NB4 (cell line): ENCODE measurements around the gene STYK1.

Source experiments
- CTCF ChIP-seq: IDR thresholded peaks from one replicate; pipeline ENCODE4 v1.5.1; 2012; ENCODE audit warnings: low read depth, low read length
- POLR2A ChIP-seq: IDR thresholded peaks from 2 replicates; pipeline ENCODE4 v1.6.1; 2011; ENCODE audit warnings: mild to moderate bottlenecking; ENCODE audit not compliant: insufficient read length; ENCODE audit errors: extremely low read depth

DNA sequence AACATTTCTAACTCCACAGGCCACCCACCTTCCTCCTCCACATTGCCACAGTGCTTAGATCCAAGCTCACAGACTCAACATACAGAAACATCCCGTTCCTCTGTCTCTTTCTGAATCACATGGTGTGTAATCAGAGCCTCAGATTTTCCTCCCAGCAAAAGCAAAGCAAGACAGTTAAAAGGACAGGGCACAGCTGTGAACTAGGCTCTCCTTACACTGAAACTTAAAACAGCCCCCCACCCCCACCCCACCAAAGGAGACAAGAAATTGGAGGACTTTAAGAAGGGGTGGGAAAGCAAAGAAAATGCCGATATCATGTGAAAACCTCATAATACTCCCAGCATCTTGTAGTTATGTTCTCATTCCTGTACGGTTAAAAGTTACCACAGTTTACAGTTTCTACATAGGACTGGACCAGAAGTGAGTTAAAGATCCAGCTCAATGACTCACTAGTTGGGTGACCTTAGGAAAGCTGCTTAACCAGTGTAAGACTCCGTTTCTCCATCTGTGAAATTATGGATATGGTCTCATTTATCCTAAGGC is 44.5 kb upstream of the STYK1 start:
- TF ChIP-seq POLR2A = no peak
- TF ChIP-seq CTCF = no peak
